GM23248 (cell line): ENCODE measurements around the gene LPP.

ENCODE experiments used
- EZH2 ChIP-seq: fragments of 200-600 bp; sonication (generic); IDR thresholded peaks from 2 replicates; pipeline ENCODE4 v1.6.1; 2018; ENCODE audit warnings: antibody characterized with exemption, mild to moderate bottlenecking; ENCODE audit not compliant: insufficient read depth, poor library complexity, severe bottlenecking
- EZH2phosphoT487 ChIP-seq: fragments of 200-600 bp; sonication (generic); IDR thresholded peaks from 2 replicates; pipeline ENCODE4 v1.6.1; 2018; ENCODE audit warnings: antibody characterized with exemption, moderate library complexity, mild to moderate bottlenecking, low read depth; ENCODE audit not compliant: insufficient read depth

DNA sequence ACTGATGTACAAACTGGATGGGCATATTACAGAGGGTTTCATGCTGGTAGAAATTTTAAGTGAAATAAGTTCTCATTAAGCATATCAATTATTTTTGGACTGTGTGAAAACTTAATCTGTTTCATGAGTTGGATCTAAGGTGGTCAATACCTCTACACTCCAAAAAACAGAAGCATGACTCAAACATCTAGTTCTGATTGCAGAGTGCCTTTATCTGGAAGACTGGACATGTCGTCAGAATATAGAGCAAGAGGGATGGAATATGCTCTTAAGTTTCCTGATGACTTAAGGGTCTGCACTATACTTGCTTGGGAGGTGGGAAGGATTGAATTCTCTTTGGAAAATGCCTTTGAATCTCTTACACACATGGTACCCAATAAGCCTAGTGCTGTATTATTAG, 138.3 kb downstream of the LPP start:
- TF ChIP-seq EZH2 (no peak), EZH2phosphoT487 (no peak)
